ENCODE measurements around the gene STAT3.

DNA sequence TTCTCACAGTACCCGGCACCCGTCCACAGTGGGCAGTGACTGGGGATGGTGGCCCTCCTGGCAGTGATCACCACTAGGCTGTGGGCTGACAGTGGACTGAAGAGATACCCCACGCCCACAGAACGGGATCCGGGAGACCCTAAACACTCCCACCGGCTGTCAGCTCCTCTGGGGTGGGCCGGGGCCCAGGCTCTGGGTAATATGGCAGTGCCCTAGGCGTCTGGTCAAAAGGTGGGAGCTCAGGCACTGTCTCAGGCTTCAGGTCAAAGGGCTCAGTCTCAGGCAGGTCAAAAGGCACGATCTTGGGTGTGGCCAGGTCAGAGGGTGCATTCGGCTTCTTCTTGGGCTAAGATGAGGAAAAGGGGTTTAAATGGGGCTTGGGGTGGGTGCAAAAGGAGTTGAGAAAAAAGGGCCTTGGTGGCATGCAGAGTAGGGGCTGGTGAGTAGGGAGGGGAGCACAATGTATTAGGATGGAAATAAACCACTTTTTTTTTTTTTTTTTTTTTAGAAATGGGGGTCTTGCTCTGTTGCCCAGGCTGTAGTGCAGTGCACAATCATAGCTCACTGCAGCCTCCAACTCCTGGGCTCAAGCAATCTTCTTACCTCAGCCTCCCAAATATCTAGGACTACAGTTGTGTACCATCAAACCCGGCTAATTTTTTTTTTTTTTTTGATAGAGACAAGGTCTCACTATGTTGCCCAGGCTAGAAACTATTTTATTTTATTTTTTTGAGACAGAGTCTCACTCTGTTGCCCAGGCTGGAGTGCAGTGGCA is 23.9 kb upstream of the STAT3 start:
- no peak for TF ChIP-seq ZNF274 (IDR thresholded peaks at IDR 0.05; ENCODE audit: low read depth, low read length)
- TF ChIP-seq YY1 (IDR thresholded peaks at IDR 0.05; ENCODE audit: insufficient read depth, insufficient read length), result no peak
- TF ChIP-seq SUZ12 (IDR thresholded peaks at IDR 0.05; ENCODE audit: extremely low read depth, insufficient read depth, insufficient read length), result no peak

Data from NT2/D1 (cell line).